HepG2 (cell line): ENCODE measurements around the gene C5AR2. TPM values are rescaled to one million over a fixed set of nuclear protein-coding genes. Genes with fewer than 3 reads are reported as not detected.

ENCODE experiments used
- ATAC-seq: fragments of 200-7000 bp; cut with Tn5 transposase; 3 replicates; pipeline ENCODE4 v1.9.1; 2020; ENCODE audit warnings: mild to moderate bottlenecking, moderate library complexity
- BruUV-seq: library from RNA; stranded (reverse); fragments of 400-500 nt; replicated peaks from 2 replicates; lab custom pipeline; 2021; lab: Mats Ljungman, UMichigan
- CTCF ChIA-PET: fragments of 300-600 bp; formaldehyde crosslinking; extraction: SDS; loops from one replicate; lab custom pipeline; 2021; ENCODE audit warnings: low total read pairs, inconsistent platforms, low intra/inter-chr PET ratio; lab: Yijun Ruan, JAX
- POLR2A ChIA-PET: fragments of 350-600 bp; sonication (Branson Sonifier 250); formaldehyde crosslinking; loops from one replicate; lab custom pipeline; 2020; ENCODE audit warnings: antibody characterized with exemption, inconsistent platforms; lab: Yijun Ruan, JAX
- DNase-seq: peaks from one replicate; pipeline ENCODE4 v3.0.0-alpha.2; 2015; ENCODE audit warnings: low spot score
- FAIRE-seq: peaks from 3 replicates; lab custom pipeline; 2011; peaks lifted over from hg19 to GRCh38; lab: Jason Lieb, UNC
- H2AFZ ChIP-seq: one replicate; pipeline ENCODE4 v1.6.1; 2011; ENCODE audit warnings: low read length, inconsistent platforms
- H3K27ac ChIP-seq: fragments of 300-600 bp; 3 replicates; pipeline ENCODE4 v1.8.0; 2011; ENCODE audit warnings: mixed run types, mild to moderate bottlenecking, mixed read lengths, low read length, inconsistent platforms; ENCODE audit not compliant: insufficient read depth; ENCODE audit errors: extremely low read length
- H3K27me3 ChIP-seq, 2 experiments: fragments of 200-600 bp in 1 of 2; 2 replicates in 1 of 2; 3 replicates in 1 of 2; pipeline versions ENCODE4 v1.6.0 to v1.8.0; 2011; ENCODE audit warnings: low read length in 2 of 2, mild to moderate bottlenecking in 2 of 2, moderate library complexity in 2 of 2, inconsistent platforms in 1 of 2; ENCODE audit not compliant: insufficient read depth in 2 of 2, control insufficient read depth in 1 of 2
- H3K36me3 ChIP-seq, 2 experiments: fragments of 200-600 bp in 1 of 2; replicated peaks in 1 of 2; 2 replicates in 1 of 2; 3 replicates in 1 of 2; pipeline versions ENCODE4 v1.5.1 to v1.8.0; 2011; ENCODE audit warnings: low read length in 2 of 2, inconsistent platforms in 1 of 2; ENCODE audit not compliant: insufficient read depth in 2 of 2, control insufficient read depth in 1 of 2
- H3K4me1 ChIP-seq: 2 replicates; pipeline ENCODE4 v1.5.1; 2012; ENCODE audit warnings: low read length, inconsistent platforms; ENCODE audit not compliant: insufficient read depth
- H3K4me2 ChIP-seq: 2 replicates; pipeline ENCODE4 v1.6.0; 2011; ENCODE audit warnings: low read depth, low read length, inconsistent platforms
- H3K4me3 ChIP-seq, 3 experiments: fragments of 200-600 bp in 1 of 3; sonication (generic), shearing (Covaris generic) in 1 of 3; replicated peaks in 1 of 3; 2 replicates each; pipeline ENCODE4 v1.5.1; 2011 to 2016; ENCODE audit warnings: low read length in 3 of 3, inconsistent platforms in 2 of 3, low read depth in 2 of 3, mild to moderate bottlenecking in 2 of 3, control low read depth in 1 of 3, mixed read lengths in 1 of 3; ENCODE audit not compliant: insufficient read depth in 1 of 3
- H3K79me2 ChIP-seq: one replicate; pipeline ENCODE4 v1.6.1; 2011; ENCODE audit warnings: low read length, inconsistent platforms; ENCODE audit not compliant: insufficient read depth
- H3K9ac ChIP-seq: 2 replicates; pipeline ENCODE4 v1.6.0; 2011; ENCODE audit warnings: mild to moderate bottlenecking, low read depth, low read length, inconsistent platforms; ENCODE audit not compliant: insufficient read depth
- H3K9me3 ChIP-seq: 2 replicates; pipeline ENCODE4 v1.5.1; 2012; ENCODE audit warnings: mild to moderate bottlenecking, low read length
- H4K20me1 ChIP-seq: 2 replicates; pipeline ENCODE4 v1.6.0; 2011; ENCODE audit warnings: inconsistent platforms, mild to moderate bottlenecking, low read length, moderate library complexity; ENCODE audit not compliant: insufficient read depth
- DMTF1 ChIP-seq: sonication (generic); formaldehyde crosslinking; IDR thresholded peaks from 2 replicates; pipeline ENCODE4 v1.4.0; 2020; ENCODE audit warnings: mild to moderate bottlenecking, missing genetic modification reagents
- LBX2 ChIP-seq: sonication (generic); formaldehyde crosslinking; IDR thresholded peaks from 2 replicates; pipeline ENCODE4 v1.5.0; 2020; ENCODE audit warnings: missing genetic modification reagents, mild to moderate bottlenecking, borderline replicate concordance
- MED8 ChIP-seq: sonication (generic); formaldehyde crosslinking; IDR thresholded peaks from 2 replicates; pipeline ENCODE4 v1.8.1; 2023; ENCODE audit warnings: mild to moderate bottlenecking, missing genetic modification reagents; ENCODE audit not compliant: insufficient replicate concordance
- MIER3 ChIP-seq: IDR thresholded peaks from 2 replicates; pipeline ENCODE4 v1.6.1; 2016; ENCODE audit warnings: missing compliant biosample characterization, borderline replicate concordance
- NCOA1 ChIP-seq: sonication (generic); formaldehyde crosslinking; IDR thresholded peaks from 2 replicates; pipeline ENCODE4 v1.9.0; 2021; ENCODE audit warnings: missing genetic modification reagents
- PPARG ChIP-seq: conservative IDR thresholded peaks from 2 replicates; pipeline ENCODE4 v1.6.1; 2016; ENCODE audit warnings: missing biosample characterization, missing genetic modification reagents
- PRDM15 ChIP-seq: sonication (generic); formaldehyde crosslinking; IDR thresholded peaks from 2 replicates; pipeline ENCODE4 v1.4.0; 2020; ENCODE audit warnings: missing genetic modification reagents
- SIN3B ChIP-seq: fragments of 150-350 bp; IDR thresholded peaks from 2 replicates; pipeline ENCODE4 v1.6.1; 2014; ENCODE audit warnings: low read length
- ZBTB4 ChIP-seq: sonication (generic); formaldehyde crosslinking; IDR thresholded peaks from 2 replicates; pipeline ENCODE4 v1.4.0; 2020; ENCODE audit warnings: missing genetic modification reagents, mild to moderate bottlenecking, borderline replicate concordance
- ZNF451 ChIP-seq: sonication (generic); formaldehyde crosslinking; IDR thresholded peaks from 2 replicates; pipeline ENCODE4 v1.5.0; 2020; ENCODE audit warnings: mild to moderate bottlenecking, missing genetic modification reagents
- ZNF484 ChIP-seq: sonication (generic); formaldehyde crosslinking; IDR thresholded peaks from 2 replicates; pipeline ENCODE4 v1.5.1; 2020; ENCODE audit warnings: mild to moderate bottlenecking, low read depth, missing genetic modification reagents, borderline replicate concordance
- ZSCAN21 ChIP-seq: sonication (generic); formaldehyde crosslinking; IDR thresholded peaks from 2 replicates; pipeline ENCODE4 v1.8.0; 2022; ENCODE audit warnings: mild to moderate bottlenecking, missing genetic modification reagents, moderate library complexity, borderline replicate concordance
- ZSCAN31 ChIP-seq: sonication (generic); formaldehyde crosslinking; IDR thresholded peaks from 2 replicates; pipeline ENCODE4 v1.5.0; 2020; ENCODE audit warnings: low read depth, mild to moderate bottlenecking, missing genetic modification reagents
- WGBS: methylation state at CpG from one replicate; pipeline ENCODE4 v1.1.6; 2017; ENCODE audit warnings: low lambda C conversion rate; 5-methylcytosine and 5-hydroxymethylcytosine counted together
- in situ Hi-C: cut with HindIII; loops from 2 replicates; pipeline ENCODE4 v1.10.0; 2017; ENCODE audit warnings: low pct_unique_long_range_greater_than_20kb; ENCODE audit not compliant: extremely low pct_ligation_motif_present
- intact Hi-C: fragments of 100-400 bp; cut with micrococcal nuclease; formaldehyde crosslinking; loops from one replicate; pipeline ENCODE4 v1.10.0; 2022; ENCODE audit not compliant: unreplicated experiment
- polyA plus RNA-seq, 8 experiments: library from polyadenylated mRNA; depleted of rRNA in 3 of 8; stranded (reverse) in 7 of 8; unstranded in 1 of 8; fragments of >200 nt; fragmentation: Illumina TruSeq in 4 of 8; extraction: Trizol in 4 of 8; gene quantifications; 2 replicates each; pipeline versions ENCODE4 v1.2.1 to v1.2.3, GENCODE V29; 2011 to 2016; ENCODE audit warnings: low read depth in 4 of 8, missing spikeins in 1 of 8, mixed read lengths in 1 of 8; ENCODE audit not compliant: insufficient read depth in 1 of 8
- total RNA-seq, 5 experiments: library from RNA; depleted of rRNA; stranded (reverse); fragments of >200 nt; fragmentation: Illumina TruSeq; extraction: Trizol; gene quantifications; 2 replicates each; pipeline ENCODE4 v1.2.3, GENCODE V29; 2016; ENCODE audit warnings: low read depth in 1 of 5

C5AR2 gene
- total and polyA plus RNA-seq, 2 of the 13 experiments (the other 11 are each of a cell fraction or from before 2014, with no cell fraction given): 0.09 to 0.24 TPM

GRCh38 chr19:47315125-47315821 is 16.7 kb upstream of the C5AR2 start:
- Histone ChIP-seq H4K20me1 (no peaks in the 10 kb centered on the region), H3K4me2 (peak overlapping the region; percentile 55), H3K79me2 (no peaks in the 10 kb centered on the region), H2AFZ (no peak overlapping the region), H3K9me3 (no peaks in the 10 kb centered on the region), H3K9ac (peak overlapping the region; percentile 26; the same call in 1 of the 2 replicates), H3K36me3 (no peaks in the 10 kb centered on the region), H3K4me3 (peak overlapping the region in 1 of 3 experiments; percentile 8; a peak in 1 of 6 replicates), H3K27ac (peak overlapping the region; percentile 77), H3K27me3 (no peaks in the 10 kb centered on the region), H3K4me1 (peaks cover 70% of the 10 kb centered on the region)
- DNase-seq (peak; percentile 97), FAIRE-seq (peak; percentile 72), ATAC-seq (peak; percentile 90)
- ChIA-PET CTCF (no interaction called here), POLR2A (interaction anchor here (0.9 to 1.6 kb wide), 5 partner anchors 15 to 71 kb away, joined by 3 to 12 read pairs (median 4); partner anchors contain the start of genes CCDC9 and DHX34)
- in situ Hi-C loops (no loop called here), intact Hi-C loops (no loop called here)
- 3% methylated on average over 7 of the region's 12 CpGs for WGBS
- BruUV-seq: no TSS peak
- TF ChIP-seq PPARG (CRISPR knock-in tag) (peak; percentile 75; the same call in 1 of the 2 replicates), ZBTB4 (CRISPR knock-in tag) (no peak), ZNF451 (no peak), SIN3B (no peak), ZNF484 (CRISPR knock-in tag) (no peak), NCOA1 (CRISPR knock-in tag) (0 out of 2 replicates have a peak, but pooled peaks have one; percentile 60), MIER3 (CRISPR knock-in tag) (peak; percentile 90), MED8 (CRISPR knock-in tag) (no peak), LBX2 (CRISPR knock-in tag) (no peak), ZSCAN31 (CRISPR knock-in tag) (peak; percentile 86; the same call in 1 of the 2 replicates), PRDM15 (CRISPR knock-in tag) (no peak), ZSCAN21 (CRISPR knock-in tag) (no peak), DMTF1 (no peak)
